Right lobe of liver (tissue), 6 donors: ENCODE results near the gene DNAAF6. TPM values are rescaled to one million over a fixed set of nuclear protein-coding genes. Genes with fewer than 3 reads are reported as not detected.
"Not testable (repeated sequence)": the region's sequence is repeated elsewhere in the genome, so short reads cannot be mapped to it uniquely, and the experiment has no call there.

Experiments
- ATAC-seq, 4 donors: fragments of 200-7000 bp; cut with Tn5 transposase; one replicate each; pipeline ENCODE4 v1.9.1; 2020; ENCODE audit warnings: mild to moderate bottlenecking in 4 of 4, moderate library complexity in 4 of 4
- DNase-seq, 3 donors: peaks; one replicate each; pipeline ENCODE4 v3.0.0-alpha.2; 2020
- H3K27ac ChIP-seq, 3 donors: fragments of 200-600 bp; one replicate each; pipeline ENCODE4 v1.8.0; 2022
- H3K27me3 ChIP-seq, 2 donors: fragments of 200-600 bp; one replicate each; pipeline ENCODE4 v1.8.0; 2022
- H3K36me3 ChIP-seq, 4 donors: fragments of 200-600 bp; sonication (generic) in 1 of 4; one replicate each; pipeline versions ENCODE4 v1.5.1 to v1.8.0; 2017 to 2022; ENCODE audit warnings: control low read depth in 1 of 4
- H3K4me1 ChIP-seq, 4 donors: fragments of 200-600 bp; sonication (generic) in 1 of 4; one replicate each; pipeline versions ENCODE4 v1.5.1 to v1.8.0; 2017 to 2022; ENCODE audit warnings: control low read depth in 1 of 4
- H3K4me3 ChIP-seq, 3 donors: fragments of 200-600 bp; one replicate each; pipeline ENCODE4 v1.8.0; 2022
- H3K9me3 ChIP-seq, 4 donors: fragments of 200-600 bp; sonication (generic) in 1 of 4; one replicate each; pipeline versions ENCODE4 v1.5.1 to v1.8.0; 2017 to 2022; ENCODE audit warnings: control low read depth in 1 of 4
- POLR2A ChIP-seq: fragments of 450-650 bp; IDR thresholded peaks from one replicate; pipeline ENCODE4 v1.6.1; 2017; ENCODE audit warnings: antibody characterized with exemption, mild to moderate bottlenecking
- WGBS: methylation state at CpG from one replicate; pipeline ENCODE4 v1.1.6; 2018; ENCODE audit warnings: low coverage, low lambda C conversion rate; ENCODE audit not compliant: insufficient coverage; ENCODE audit errors: missing lambda C conversion rate; 5-methylcytosine and 5-hydroxymethylcytosine counted together
- intact Hi-C, 2 donors: fragments of 100-400 bp; cut with DNase I; formaldehyde crosslinking; loops; one replicate each; pipeline versions ENCODE4 v1.11.2 to v1.14.1; 2022
- long read RNA-seq: library from polyadenylated mRNA; unstranded; transcript quantifications from one replicate; pipeline ENCODE4 v2.0.0, GENCODE V29; 2019
- total RNA-seq, 6 experiments: library from RNA; depleted of rRNA in 2 of 6; stranded (reverse); fragments of >200 nt in 2 of 6; fragmentation: NEBNext Ultra II Directional in 3 of 6; extraction: Animal tissue kit (Norgen Biotek cat#: 25700) in 3 of 6; gene quantifications; one replicate each; pipeline versions ENCODE4 v1.1.0 to v1.2.4, GENCODE V29; 2016 to 2023
- TF ChIP-seq, protein P1 (sequence below), 4 donors: fragments of 200-600 bp in 3 of 4; fragments of 450-650 bp in 1 of 4; IDR thresholded peaks; one replicate each; pipeline versions ENCODE4 v1.5.1 to v1.8.0; 2016 to 2022; ENCODE audit warnings: antibody characterized with exemption in 4 of 4, mild to moderate bottlenecking in 2 of 4
- donor health status: DM: no; HTN: yes; CAD: no.
- donor health status: DM: no; HTN: no; CAD: no.
- donor health status: DM: no; HTN: no; CAD: no.
- donor health status: DM: no; HTN: yes; CAD: no.
- donor health status: DM: no; HTN: yes; CAD: no.

The DNAAF6 gene
- not detected for total RNA-seq
- long read RNA-seq, result 0 reads

DNA sequence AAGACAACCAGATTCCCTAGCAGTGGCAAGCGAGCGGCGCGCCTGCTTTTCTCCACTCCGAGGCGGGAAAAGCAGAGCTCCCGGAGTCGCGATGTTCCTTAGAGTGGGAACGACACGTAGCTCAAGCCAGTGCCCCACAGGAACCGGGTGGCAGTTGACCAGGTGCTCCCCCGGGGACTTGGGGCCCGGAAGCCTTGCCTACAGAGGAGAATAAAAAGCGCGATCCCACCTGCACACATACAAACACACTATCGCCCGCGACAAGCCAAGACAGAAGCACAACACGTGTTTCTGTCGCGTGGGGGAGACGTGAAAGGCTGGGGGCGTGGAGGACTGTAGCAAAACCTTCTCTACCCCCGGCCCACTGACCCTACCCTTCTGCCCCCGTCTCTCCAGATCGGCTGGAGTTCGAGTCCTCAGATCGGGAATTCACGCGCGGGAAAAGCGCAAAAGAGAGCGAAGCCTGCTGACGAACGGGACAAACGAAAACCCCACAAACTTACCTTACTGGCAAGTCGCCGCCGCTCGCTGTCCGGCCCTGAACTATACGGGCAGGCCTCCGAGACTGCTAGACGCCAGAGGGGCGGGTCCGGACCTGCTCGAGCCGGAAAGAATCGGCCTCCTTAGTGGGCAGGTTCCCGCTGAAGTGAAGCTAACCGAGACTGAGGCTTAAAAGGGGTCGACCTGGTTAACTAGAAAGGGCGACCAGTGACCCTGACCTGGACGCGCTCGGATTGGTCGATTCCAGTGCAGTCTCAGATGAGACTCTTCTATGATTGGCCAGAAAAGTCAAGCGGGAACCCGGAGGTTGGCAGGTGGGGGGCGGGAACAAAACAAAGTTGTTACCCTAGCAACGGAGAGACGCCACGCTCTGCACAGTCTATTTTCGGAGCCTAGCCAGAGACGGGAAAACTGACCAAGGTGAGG lies at the start of gene DNAAF6, which contains the start of gene NUP62CL:
Gene DNAAF6 (plus strand): TSS at position 842 of the 927 bp plus-strand sequence. CDS start 6,265 bp downstream, outside the sequence.
Gene NUP62CL (minus strand): TSS at position 664 of the 927 bp plus-strand sequence. CDS start 31,287 bp downstream, outside the sequence.
- ATAC-seq, result peak; percentile 92 to 98 (median 94)
- Histone ChIP-seq H3K27me3 (no peaks in the 10 kb centered on the region), H3K4me1 (no peaks in the 10 kb centered on the region), H3K9me3 (no peaks in the 10 kb centered on the region), H3K4me3 (peak within 1 kb of the TSS; percentile 34 to 56 (median 44)), H3K36me3 (no peaks in the 10 kb centered on the region), H3K27ac (peak within 1 kb of the TSS in 2 of 3 donors; percentile 1 to 14)
- TF ChIP-seq, protein P1, sequence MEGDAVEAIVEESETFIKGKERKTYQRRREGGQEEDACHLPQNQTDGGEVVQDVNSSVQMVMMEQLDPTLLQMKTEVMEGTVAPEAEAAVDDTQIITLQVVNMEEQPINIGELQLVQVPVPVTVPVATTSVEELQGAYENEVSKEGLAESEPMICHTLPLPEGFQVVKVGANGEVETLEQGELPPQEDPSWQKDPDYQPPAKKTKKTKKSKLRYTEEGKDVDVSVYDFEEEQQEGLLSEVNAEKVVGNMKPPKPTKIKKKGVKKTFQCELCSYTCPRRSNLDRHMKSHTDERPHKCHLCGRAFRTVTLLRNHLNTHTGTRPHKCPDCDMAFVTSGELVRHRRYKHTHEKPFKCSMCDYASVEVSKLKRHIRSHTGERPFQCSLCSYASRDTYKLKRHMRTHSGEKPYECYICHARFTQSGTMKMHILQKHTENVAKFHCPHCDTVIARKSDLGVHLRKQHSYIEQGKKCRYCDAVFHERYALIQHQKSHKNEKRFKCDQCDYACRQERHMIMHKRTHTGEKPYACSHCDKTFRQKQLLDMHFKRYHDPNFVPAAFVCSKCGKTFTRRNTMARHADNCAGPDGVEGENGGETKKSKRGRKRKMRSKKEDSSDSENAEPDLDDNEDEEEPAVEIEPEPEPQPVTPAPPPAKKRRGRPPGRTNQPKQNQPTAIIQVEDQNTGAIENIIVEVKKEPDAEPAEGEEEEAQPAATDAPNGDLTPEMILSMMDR (IDR thresholded peaks at IDR 0.05), result no peak
- TF ChIP-seq POLR2A, result no peak
- intact Hi-C loops, result no loop called here
- 40% methylated on average over 30 of the region's 66 CpGs for WGBS
- peak; percentile 71 to 82 (median 80) for DNase-seq

DNA sequence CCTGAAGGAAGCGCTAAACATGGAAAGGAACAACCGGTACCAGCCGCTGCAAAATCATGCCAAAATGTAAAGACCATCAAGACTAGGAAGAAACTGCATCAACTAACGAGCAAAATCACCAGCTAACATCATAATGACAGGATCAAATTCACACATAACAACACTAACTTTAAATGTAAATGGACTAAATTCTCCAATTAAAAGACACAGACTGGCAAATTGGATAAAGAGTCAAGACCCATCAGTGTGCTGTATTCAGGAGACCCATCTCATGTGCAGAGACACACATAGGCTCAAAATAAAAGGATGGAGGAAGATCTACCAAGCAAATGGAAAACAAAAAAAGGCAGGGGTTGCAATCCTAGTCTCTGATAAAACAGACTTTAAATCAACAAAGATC lies 48.8 kb upstream of the DNAAF6 start:
- H3K9me3 ChIP-seq, H3K27ac ChIP-seq, H3K27me3 ChIP-seq, ATAC-seq, H3K36me3 ChIP-seq, H3K4me3 ChIP-seq, H3K4me1 ChIP-seq, intact Hi-C loops, DNase-seq: not testable (repeated sequence)
- WGBS, result 92% methylated on average over 3 of the region's 4 CpGs

DNA sequence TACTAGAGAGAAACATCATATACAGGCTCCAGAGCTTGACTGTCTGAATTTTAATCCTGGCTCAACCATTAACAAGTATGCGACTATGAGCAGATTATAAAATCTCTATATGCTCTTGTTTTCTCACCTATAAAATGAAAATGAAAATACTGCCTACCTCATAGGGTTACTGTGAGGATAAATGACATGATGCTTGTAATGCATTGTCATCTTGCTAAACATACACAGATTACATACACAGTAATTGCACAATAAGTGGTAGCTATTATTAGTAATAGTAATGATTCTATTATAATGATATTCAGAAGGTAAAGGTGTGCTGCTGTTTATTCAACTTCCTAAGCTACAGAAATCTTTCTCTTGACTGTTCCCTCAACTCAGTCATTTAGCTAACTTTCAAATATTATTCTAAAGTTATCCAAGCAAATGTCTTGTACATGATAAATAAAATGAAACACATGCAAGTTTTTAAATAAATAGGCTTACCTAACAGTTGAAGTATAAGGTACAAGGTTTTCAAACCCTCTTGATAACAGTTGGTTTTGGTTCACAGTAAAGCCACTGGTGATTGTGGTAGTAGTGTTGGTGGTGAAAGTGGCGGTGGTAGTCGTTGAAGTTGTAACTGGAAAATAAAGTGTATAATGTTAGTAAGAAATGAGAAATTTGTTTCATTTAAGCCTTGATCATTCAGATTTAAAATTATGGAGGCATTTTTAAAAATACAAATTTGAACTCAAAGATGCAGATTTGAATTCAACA lies 39.1 kb upstream of the DNAAF6 start:
- no peaks in the 10 kb centered on the region for H3K4me1 ChIP-seq
- WGBS, result 81% methylated on average over 3 of the region's 3 CpGs
- H3K27me3 ChIP-seq, result no peaks in the 10 kb centered on the region
- H3K27ac ChIP-seq, result no peak overlapping the region
- ATAC-seq (no peak), DNase-seq (no peak)
- TF ChIP-seq POLR2A, result no peak
- TF ChIP-seq, protein P1 (IDR thresholded peaks at IDR 0.05), result no peak
- intact Hi-C loops, result no loop called here
- H3K36me3 ChIP-seq, result no peaks in the 10 kb centered on the region
- H3K9me3 ChIP-seq, result no peaks in the 10 kb centered on the region
- H3K4me3 ChIP-seq, result no peak overlapping the region

DNA sequence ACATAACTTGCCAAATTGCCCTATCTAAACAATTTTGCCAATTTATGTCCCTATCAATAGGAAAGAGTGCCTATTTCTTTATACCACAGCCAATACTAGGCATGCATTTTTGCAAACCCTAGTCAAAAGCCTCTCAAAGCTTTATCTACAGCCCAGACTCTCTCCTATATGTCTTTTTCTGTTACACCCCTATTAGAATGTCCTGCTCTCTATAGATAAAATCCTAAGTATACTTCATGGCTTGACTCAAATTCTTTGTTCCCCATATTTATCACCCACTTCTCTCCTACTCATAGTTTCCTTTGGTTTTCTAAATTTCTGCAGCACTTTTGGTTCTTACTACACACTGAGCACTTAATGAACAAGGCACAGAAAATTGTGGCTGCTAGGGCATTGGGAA lies 38.2 kb upstream of the DNAAF6 start:
- no peak for DNase-seq
- TF ChIP-seq POLR2A, result no peak
- TF ChIP-seq, protein P1 (IDR thresholded peaks at IDR 0.05), result no peak
- H3K36me3 ChIP-seq, result no peaks in the 10 kb centered on the region
- H3K4me1 ChIP-seq, result no peaks in the 10 kb centered on the region
- H3K4me3 ChIP-seq, result no peak overlapping the region
- no peak overlapping the region for H3K27ac ChIP-seq
- H3K27me3 ChIP-seq, result no peaks in the 10 kb centered on the region
- no peak for ATAC-seq
- intact Hi-C loops, result no loop called here
- no peaks in the 10 kb centered on the region for H3K9me3 ChIP-seq

DNA sequence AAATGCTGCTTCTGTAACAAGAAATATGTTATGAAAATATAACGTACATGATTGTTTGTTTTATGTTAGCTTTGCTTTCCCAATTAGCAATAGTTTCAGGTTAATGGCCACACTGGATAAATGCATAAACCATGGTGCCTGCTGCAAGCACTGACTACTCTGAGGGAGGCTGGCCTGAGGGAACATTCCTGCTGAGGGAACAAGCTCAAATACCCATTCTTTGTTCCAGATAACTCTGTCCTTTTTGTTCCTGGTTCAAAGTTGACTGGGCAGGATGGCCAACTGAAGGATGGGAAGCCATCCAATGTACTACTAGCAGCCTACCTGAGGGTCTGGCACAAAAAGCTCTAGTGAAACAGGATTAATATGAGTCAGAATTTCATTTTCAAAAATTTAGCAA lies 37.7 kb upstream of the DNAAF6 start:
- 33% methylated on average over 1 of the region's 1 CpG for WGBS
- intact Hi-C loops, result no loop called here
- no peaks in the 10 kb centered on the region for H3K9me3 ChIP-seq
- H3K27me3 ChIP-seq, result no peaks in the 10 kb centered on the region
- ATAC-seq, result no peak
- no peaks in the 10 kb centered on the region for H3K36me3 ChIP-seq
- H3K27ac ChIP-seq, result no peak overlapping the region
- H3K4me1 ChIP-seq, result no peaks in the 10 kb centered on the region
- no peak for DNase-seq
- no peak overlapping the region for H3K4me3 ChIP-seq
- TF ChIP-seq, protein P1 (IDR thresholded peaks at IDR 0.05), result no peak
- no peak for TF ChIP-seq POLR2A
